ENCODE measurements around the gene DCDC2B. TPM values are rescaled to one million over a fixed set of nuclear protein-coding genes. Genes with fewer than 3 reads are reported as not detected.
"Not testable (repeated sequence)": the region's sequence is repeated elsewhere in the genome, so short reads cannot be mapped to it uniquely, and the experiment has no call there.

The DCDC2B gene
- total RNA-seq, 1 experiment from 2014 or later, result not detected

- no peak for DNase-seq (ENCODE audit: low read depth)
Observed at GRCh38 chr1:32255072-32256071, 46.5 kb downstream of the DCDC2B start.

GRCh38 chr1:32256473-32257226 lies 47.8 kb downstream of the DCDC2B start:
- no peak for DNase-seq (ENCODE audit: low read depth)

- no peak for DNase-seq (ENCODE audit: low read depth)
Observed at GRCh38 chr1:32257227-32257508, 48.3 kb downstream of the DCDC2B start.

- DNase-seq (ENCODE audit: low read depth), result not testable (repeated sequence)
Observed at GRCh38 chr1:32263236-32263593, 54.3 kb downstream of the DCDC2B start.

- DNase-seq (ENCODE audit: low read depth), result no peak
Observed at GRCh38 chr1:32263744-32264143, 54.9 kb downstream of the DCDC2B start.

Other genes with a start within 250 kb of the DCDC2B start
- 54.4 and 59.0 TPM in 2 replicates for gene KHDRBS1, start 195.2 kb upstream of the DCDC2B start, total RNA-seq (2014; rRNA removed; shearing (Covaris generic))
- gene TMEM39B, start 136.2 kb upstream of the DCDC2B start, total RNA-seq (2014; rRNA removed; shearing (Covaris generic)), result 6.9 and 13.0 TPM in 2 replicates
- gene KPNA6, start 101.0 kb upstream of the DCDC2B start, total RNA-seq (2014; rRNA removed; shearing (Covaris generic)), result 39.7 and 40.6 TPM in 2 replicates
- 48.4 and 57.0 TPM in 2 replicates for gene TXLNA, start 29.4 kb upstream of the DCDC2B start, total RNA-seq (2014; rRNA removed; shearing (Covaris generic))
- gene CCDC28B, start 8.5 kb upstream of the DCDC2B start, total RNA-seq (2014; rRNA removed; shearing (Covaris generic)), result 29.1 and 37.4 TPM in 2 replicates
- gene IQCC, start 3.4 kb upstream of the DCDC2B start, total RNA-seq (2014; rRNA removed; shearing (Covaris generic)), result 2.9 and 5.6 TPM in 2 replicates
- gene TMEM234, start 13.3 kb downstream of the DCDC2B start, total RNA-seq (2014; rRNA removed; shearing (Covaris generic)), result 14.9 and 16.2 TPM in 2 replicates
- 423 and 475 TPM in 2 replicates for gene EIF3I, start 13.3 kb downstream of the DCDC2B start, total RNA-seq (2014; rRNA removed; shearing (Covaris generic))
- gene FAM167B, start 38.1 kb downstream of the DCDC2B start, total RNA-seq (2014; rRNA removed; shearing (Covaris generic)), result 0.49 TPM in 1 of 2 replicates, not detected in the other
- gene LCK, start 42.2 kb downstream of the DCDC2B start, total RNA-seq (2014; rRNA removed; shearing (Covaris generic)), result not detected in 2 replicates
- 115 and 121 TPM in 2 replicates for gene HDAC1, start 83.0 kb downstream of the DCDC2B start, total RNA-seq (2014; rRNA removed; shearing (Covaris generic))
- 31.7 and 47.7 TPM in 2 replicates for gene MARCKSL1, start 127.1 kb downstream of the DCDC2B start, total RNA-seq (2014; rRNA removed; shearing (Covaris generic))
- 0.29 and 0.84 TPM in 2 replicates for gene FAM229A, start 153.4 kb downstream of the DCDC2B start, total RNA-seq (2014; rRNA removed; shearing (Covaris generic))
- gene TSSK3, start 153.4 kb downstream of the DCDC2B start, total RNA-seq (2014; rRNA removed; shearing (Covaris generic)), result 0.12 and 0.39 TPM in 2 replicates
- 45.1 and 52.7 TPM in 2 replicates for gene BSDC1, start 185.4 kb downstream of the DCDC2B start, total RNA-seq (2014; rRNA removed; shearing (Covaris generic))